Suprapubic skin (tissue), 4 donors: ENCODE measurements around the gene MIA2.

Experiments
- EP300 ChIP-seq: sonication (generic); formaldehyde crosslinking; IDR thresholded peaks from one replicate; pipeline ENCODE4 v1.6.1; 2017; ENCODE audit warnings: antibody characterized with exemption
- POLR2AphosphoS5 ChIP-seq, 3 donors: sonication (generic); formaldehyde crosslinking; IDR thresholded peaks; one replicate each; pipeline ENCODE4 v1.6.1; 2017; ENCODE audit warnings: antibody characterized with exemption in 3 of 3

DNA sequence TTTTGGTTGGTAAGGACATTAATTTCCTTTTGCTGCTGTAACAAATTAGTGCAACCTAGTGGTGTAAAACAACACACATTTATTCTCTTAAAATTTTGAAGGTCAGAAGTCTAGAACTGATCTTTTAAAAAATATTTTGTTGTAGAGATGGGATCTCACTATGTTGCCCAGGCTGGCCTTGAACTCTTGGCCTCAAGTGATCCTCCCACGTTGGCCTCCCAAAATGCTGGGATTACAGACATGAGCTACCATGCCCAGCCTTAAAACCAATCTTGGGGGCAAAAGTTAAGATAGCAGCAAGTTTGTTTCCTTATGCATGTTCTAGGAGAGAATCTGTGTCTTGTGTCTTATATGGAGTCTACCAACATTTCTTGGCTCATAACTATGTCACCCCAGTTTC is 55.8 kb downstream of the MIA2 start:
- no peak for TF ChIP-seq POLR2AphosphoS5 (IDR thresholded peaks at IDR 0.05)
- TF ChIP-seq EP300: no peak
